KOPT-K1 (cell line): Measurements from ENCODE around the gene DGCR2.
"Not testable (repeated sequence)": the region's sequence is repeated elsewhere in the genome, so short reads cannot be mapped to it uniquely, and the experiment has no call there.

Source experiments
- H3K27ac ChIP-seq: fragments of 200-600 bp; sonication (generic); 2 replicates; pipeline ENCODE4 v1.5.1; 2016; ENCODE audit warnings: antibody characterized with exemption, mild to moderate bottlenecking, low read depth, low read length; ENCODE audit not compliant: poor library complexity, severe bottlenecking
- H3K36me3 ChIP-seq: fragments of 200-600 bp; sonication (generic); 2 replicates; pipeline ENCODE4 v1.5.1; 2017; ENCODE audit warnings: antibody characterized with exemption, mild to moderate bottlenecking, low read length, moderate library complexity; ENCODE audit not compliant: insufficient read depth
- H3K9me3 ChIP-seq: fragments of 200-600 bp; sonication (generic); 2 replicates; pipeline ENCODE4 v1.5.1; 2017; ENCODE audit warnings: antibody characterized with exemption, low read length, mild to moderate bottlenecking; ENCODE audit not compliant: insufficient read depth, poor library complexity, severe bottlenecking

Gene DGCR2

DNA sequence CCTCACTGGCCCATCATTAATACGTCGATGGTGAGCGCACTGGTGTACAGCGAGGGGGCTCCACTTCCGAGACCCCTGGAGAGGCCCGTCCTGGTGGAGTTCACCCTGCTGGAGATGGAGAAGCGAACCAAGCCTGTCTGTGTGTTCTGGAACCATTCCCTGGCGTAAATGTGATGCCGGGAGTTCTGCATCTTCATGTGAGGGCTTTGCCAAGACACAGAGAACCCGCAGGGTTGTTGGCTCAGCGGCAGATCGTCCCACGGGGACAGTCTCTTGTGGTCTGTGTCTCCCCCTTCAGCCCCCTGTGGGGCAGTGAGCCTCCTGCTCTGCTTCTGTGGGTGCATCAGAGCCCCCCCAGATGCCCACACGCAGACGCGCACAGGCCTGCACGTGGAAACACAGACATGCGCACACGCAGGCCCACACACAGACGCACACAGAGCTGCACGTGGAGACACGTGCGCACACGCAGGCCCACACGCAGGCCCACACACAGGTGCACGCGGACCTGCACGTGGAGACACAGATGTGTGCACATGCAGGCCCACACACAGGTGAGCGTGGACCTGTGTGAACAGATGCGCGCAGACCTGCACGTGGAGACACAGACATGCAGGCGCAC is 130.3 kb downstream of the DGCR2 start:
- Histone ChIP-seq H3K27ac (no peak overlapping the region), H3K9me3 (no peaks in the 10 kb centered on the region), H3K36me3 (no peaks in the 10 kb centered on the region)

DNA sequence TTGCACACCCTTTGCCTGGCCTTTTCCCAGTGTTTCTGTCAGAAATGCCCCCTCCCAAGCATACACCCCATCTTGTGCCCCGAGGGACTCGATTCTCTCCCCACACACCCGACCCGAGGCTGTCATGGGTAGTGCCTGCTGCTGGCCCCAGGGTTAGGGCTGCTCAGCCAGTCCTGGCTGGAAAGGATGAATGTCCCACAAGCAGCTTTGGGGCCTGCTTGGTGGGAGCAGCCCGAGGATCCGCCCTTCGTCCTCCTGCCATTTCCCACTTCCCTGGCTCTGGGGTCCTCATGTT is 131.1 kb downstream of the DGCR2 start:
- no peak overlapping the region for H3K27ac ChIP-seq
- H3K9me3 ChIP-seq = no peaks in the 10 kb centered on the region
- H3K36me3 ChIP-seq = no peaks in the 10 kb centered on the region

DNA sequence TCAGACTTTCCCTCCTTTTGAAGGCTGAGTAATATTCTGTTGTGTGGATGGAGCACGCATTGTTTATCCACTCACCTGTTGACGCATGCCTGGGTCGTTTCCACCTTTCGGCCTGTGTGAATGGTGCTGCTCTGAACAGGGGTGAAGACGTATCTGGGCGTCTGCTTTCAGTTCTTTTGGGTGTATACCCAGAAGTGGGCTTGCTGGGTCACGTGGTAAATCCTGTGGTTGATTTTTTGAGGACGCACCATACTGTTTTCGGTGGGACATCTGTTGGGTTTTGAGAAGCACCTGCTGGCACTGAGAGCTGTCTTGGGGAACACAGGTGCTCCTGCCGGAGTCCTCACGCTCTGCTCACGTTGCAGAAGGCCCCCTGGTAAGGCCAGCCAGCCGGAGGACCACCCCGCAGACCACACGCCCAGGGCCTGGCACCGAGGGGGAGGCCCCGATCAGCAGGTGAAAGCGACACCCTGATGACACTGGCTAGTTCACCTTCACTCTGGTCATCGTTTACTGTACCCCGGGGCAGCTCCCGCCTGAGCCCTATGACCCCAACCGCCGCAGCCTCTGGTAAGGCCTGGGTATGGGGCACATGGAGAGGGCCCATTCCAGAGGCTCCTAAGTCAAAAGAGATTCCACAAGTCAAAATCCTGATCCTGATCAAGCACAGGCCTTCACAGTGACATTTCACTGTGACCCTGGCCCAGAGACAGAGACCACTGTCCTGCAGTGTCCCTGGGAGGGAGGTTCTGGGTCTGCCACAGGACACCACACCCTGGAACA is 131.7 kb downstream of the DGCR2 start:
- no peaks in the 10 kb centered on the region for H3K36me3 ChIP-seq
- H3K27ac ChIP-seq = no peak overlapping the region
- no peaks in the 10 kb centered on the region for H3K9me3 ChIP-seq

DNA sequence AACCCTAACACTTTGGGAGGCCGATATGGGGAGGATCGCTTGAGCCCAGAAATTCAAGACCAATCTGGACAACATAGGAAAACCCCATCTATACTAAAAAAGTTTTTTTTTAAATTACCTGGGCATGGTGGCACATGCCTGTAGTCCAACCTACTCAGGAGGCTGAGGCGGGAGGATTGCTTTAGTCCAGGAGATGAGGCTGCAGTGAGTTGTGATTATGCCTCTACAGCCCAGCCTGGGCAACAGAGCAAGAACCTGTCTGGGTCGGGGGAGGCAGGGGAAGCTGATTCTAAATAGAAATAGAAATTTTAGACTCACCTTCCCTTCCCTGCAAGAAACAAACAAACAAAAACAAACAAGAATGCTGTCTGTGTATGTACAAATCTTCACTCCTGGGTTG is 133.3 kb downstream of the DGCR2 start:
- no peak overlapping the region for H3K27ac ChIP-seq
- no peaks in the 10 kb centered on the region for H3K9me3 ChIP-seq
- H3K36me3 ChIP-seq = no peaks in the 10 kb centered on the region

DNA sequence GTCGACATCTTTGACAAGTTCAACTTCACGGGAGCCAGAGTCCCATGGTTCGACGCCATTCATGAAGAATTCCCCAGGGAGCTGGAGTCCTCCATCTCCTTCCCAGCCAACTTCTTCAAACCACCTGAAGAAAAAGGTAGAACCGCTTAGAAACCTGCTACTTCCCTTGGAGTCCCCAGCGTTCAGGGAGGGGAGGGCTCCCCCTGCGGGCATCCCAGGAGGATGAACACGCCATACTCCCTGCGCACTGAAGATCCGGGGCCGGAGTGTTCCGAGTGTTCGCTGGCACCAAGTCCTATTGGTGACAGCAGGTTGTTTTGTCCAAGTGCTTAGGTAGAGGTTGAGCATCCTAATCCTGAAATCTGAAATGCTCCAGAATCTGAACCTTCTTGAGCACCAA is 134.4 kb downstream of the DGCR2 start:
- Histone ChIP-seq H3K9me3 (no peaks in the 10 kb centered on the region), H3K36me3 (no peaks in the 10 kb centered on the region), H3K27ac (no peak overlapping the region)

DNA sequence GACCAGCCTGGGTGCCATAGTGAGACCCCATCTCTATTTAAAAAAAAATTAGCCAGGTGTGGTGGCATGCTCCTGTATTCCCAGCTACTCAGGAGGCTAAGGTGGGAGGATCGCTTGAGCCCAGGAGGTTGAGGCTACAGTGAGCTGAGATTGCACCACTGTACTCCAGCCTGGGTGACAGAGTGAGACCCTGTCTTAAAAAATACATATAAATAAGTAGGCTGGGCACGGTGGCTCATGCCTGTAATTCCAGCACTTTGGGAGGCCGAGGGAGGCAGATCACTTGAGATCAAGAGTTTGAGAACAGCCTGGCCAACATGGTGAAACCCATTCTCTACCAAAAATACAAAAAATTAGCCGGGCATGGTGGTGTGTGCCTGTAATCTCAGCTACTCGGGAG is 135.1 kb downstream of the DGCR2 start:
- H3K9me3 ChIP-seq, H3K36me3 ChIP-seq, H3K27ac ChIP-seq: not testable (repeated sequence)
